ENCODE measurements around the gene COMT. TPM values are rescaled to one million over a fixed set of nuclear protein-coding genes. Genes with fewer than 3 reads are reported as not detected.

Gene COMT
- total and polyA plus RNA-seq, 9 of the 15 experiments (the other 6 are each of a cell fraction or from before 2014, with no cell fraction given): 12.5 to 351 (median 155) TPM

GRCh38 chr22:19955241-19956128, 13.9 kb downstream of the COMT start (continued):
- TF ChIP-seq EGR1 (conservative IDR thresholded peaks at IDR 0.05): no peak

GRCh38 chr22:19957445-19957844, 15.9 kb downstream of the COMT start:
- Histone ChIP-seq H3K36me3 (ENCODE audit: control insufficient read depth, insufficient read depth, low read length) (peaks cover 20% of the 10 kb centered on the region; the same call in 2 of the 3 replicates), H3K9ac (ENCODE audit: insufficient read depth in 1 of 2, low read depth in 2 of 2, low read length in 2 of 2) (peak overlapping the region in 1 of 2 experiments; percentile 56; a peak in 2 of 4 replicates), H3K4me3 (no peak overlapping the region), H3K9me1 (ENCODE audit: control insufficient read depth, insufficient read depth, low read length) (peaks cover 13% of the 10 kb centered on the region), H3K4me1 (replicated peaks in 1 of 2; ENCODE audit: control insufficient read depth in 2 of 2, insufficient read depth in 2 of 2, low read length in 2 of 2) (peaks cover 22 to 70% of the 10 kb centered on the region in 2 experiments), H4K20me1 (replicated peaks; ENCODE audit: control insufficient read depth, insufficient read depth, low read length) (peaks cover 43% of the 10 kb centered on the region), H2AFZ (ENCODE audit: low read depth, low read length) (no peak overlapping the region), H3K4me2 (ENCODE audit: insufficient read depth, low read length) (no peak overlapping the region), H3K9me3 (replicated peaks; ENCODE audit: control insufficient read depth, insufficient read depth, low read depth, low read length) (no peaks in the 10 kb centered on the region), H3K27me3 (ENCODE audit: control insufficient read depth in 2 of 2, insufficient read depth in 2 of 2, low read length in 2 of 2) (no peaks in the 10 kb centered on the region), H3K27ac (ENCODE audit: extremely low read depth, low read depth, low read length) (no peak overlapping the region), H3K79me2 (ENCODE audit: control insufficient read depth, insufficient read depth, low read length) (peaks cover 14% of the 10 kb centered on the region; the same call in 1 of the 3 replicates)
- FAIRE-seq: no peak
- ATAC-seq: no peak
- ChIA-PET POLR2A (interaction anchor here (0.6 to 2.0 kb wide), 12 partner anchors 8 to 465 kb away, joined by 3 to 11 read pairs (median 3); partner anchors contain the start of genes COMT, TANGO2 and TXNRD2), CTCF (ENCODE audit: low intra/inter-chr PET ratio) (interaction anchor here (0.6 kb wide), 1 partner anchor 226 kb away, joined by 3 read pairs; no protein-coding TSS in a partner anchor)
- intact Hi-C loops (cut with micrococcal nuclease): no loop called here
- in situ Hi-C loops (cut with MboI): no loop called here
- DNase-seq (ENCODE audit: extremely low read depth in 1 of 4, low spot score in 3 of 4): no peak
- 87% methylated on average over 9 of the region's 9 CpGs for WGBS (ENCODE audit: insufficient coverage, low coverage, missing lambda C conversion rate)
- no TSS peak for BruUV-seq (replicated peaks)
- TF ChIP-seq PHF8 (IDR thresholded peaks at IDR 0.05; ENCODE audit: borderline replicate concordance, low read length) (0 out of 2 replicates have a peak, but pooled peaks have one; percentile 8), RFX1 (IDR thresholded peaks at IDR 0.05) (no peak), NONO (IDR thresholded peaks at IDR 0.05; ENCODE audit: low read depth in 2 of 2, low read length in 1 of 2) (0 out of 4 replicates have a peak, but pooled peaks of 1 of the 2 experiments have one; percentile 29), ZNF280B (CRISPR knock-in tag; IDR thresholded peaks at IDR 0.05) (no peak), CBX3 (IDR thresholded peaks at IDR 0.05; ENCODE audit: borderline replicate concordance in 1 of 2, low read length in 2 of 2) (peak in 1 of 2 experiments; percentile 30; a peak in 1 of 3 replicates), BCOR (IDR thresholded peaks at IDR 0.05) (no peak), ZKSCAN1 (IDR thresholded peaks at IDR 0.05; ENCODE audit: low read depth, low read length) (peak; percentile 20; the same call in 1 of the 2 replicates), RREB1 (CRISPR knock-in tag; IDR thresholded peaks at IDR 0.05) (0 out of 2 replicates have a peak, but pooled peaks have one; percentile 63), TCF15 (CRISPR knock-in tag; IDR thresholded peaks at IDR 0.05) (peak; percentile 50; the same call in 1 of the 2 replicates), RNF2 (IDR thresholded peaks at IDR 0.05) (no peak)
